K562 (cell line): ENCODE measurements around the gene RBM4B. TPM values are rescaled to one million over a fixed set of nuclear protein-coding genes. Genes with fewer than 3 reads are reported as not detected.
A peak's percentile ranks its signal among the peaks of the same experiment; 100 is the strongest.

Experiments
- C11orf30 ChIP-seq: fragments of 450-650 bp; IDR thresholded peaks from 2 replicates; pipeline ENCODE4 v1.6.1; 2016; ENCODE audit warnings: low read depth, mild to moderate bottlenecking
- CBX5 ChIP-seq: IDR thresholded peaks from 2 replicates; pipeline ENCODE4 v1.6.1; 2014; ENCODE audit warnings: low read depth, borderline replicate concordance
- CHCHD3 ChIP-seq: fragments of 250-450 bp; sonication (Bioruptor Pico); IDR thresholded peaks from 2 replicates; pipeline ENCODE4 v2.1.2; 2022; ENCODE audit warnings: mild to moderate bottlenecking
- ESRRA ChIP-seq: fragments of 450-650 bp; IDR thresholded peaks from 2 replicates; pipeline ENCODE4 v1.6.1; 2014; ENCODE audit warnings: low read depth, mild to moderate bottlenecking, moderate library complexity, borderline replicate concordance
- ESRRB ChIP-seq: fragments of 250-450 bp; sonication (Bioruptor Pico); IDR thresholded peaks from 2 replicates; pipeline ENCODE4 v1.5.0; 2020; ENCODE audit warnings: mild to moderate bottlenecking, moderate library complexity, borderline replicate concordance
- ETV5 ChIP-seq: sonication (generic); formaldehyde crosslinking; IDR thresholded peaks from 2 replicates; pipeline ENCODE4 v1.4.0; 2020; ENCODE audit warnings: low read depth, mild to moderate bottlenecking, missing genetic modification reagents
- HMGN3 ChIP-seq: IDR thresholded peaks from 2 replicates; pipeline ENCODE4 v1.6.1; 2011; ENCODE audit warnings: borderline replicate concordance, low read depth, mild to moderate bottlenecking, mixed read lengths, low read length; ENCODE audit not compliant: insufficient read length; ENCODE audit errors: extremely low read depth
- MEF2D ChIP-seq: conservative IDR thresholded peaks from 2 replicates; pipeline ENCODE4 v1.6.1; 2016; ENCODE audit warnings: low read depth, missing genetic modification characterization, missing compliant biosample characterization
- NFXL1 ChIP-seq: fragments of 450-650 bp; formaldehyde crosslinking; IDR thresholded peaks from 2 replicates; pipeline ENCODE4 v1.4.0; 2021; ENCODE audit warnings: mild to moderate bottlenecking
- NR0B1 ChIP-seq: fragments of 450-650 bp; IDR thresholded peaks from one replicate; pipeline ENCODE4 v1.6.1; 2018; ENCODE audit warnings: mild to moderate bottlenecking, moderate library complexity; ENCODE audit not compliant: partially characterized antibody
- SLC30A9 ChIP-seq: fragments of 250-450 bp; sonication (Bioruptor Pico); IDR thresholded peaks from 2 replicates; pipeline ENCODE4 v1.8.0; 2022; ENCODE audit warnings: mild to moderate bottlenecking, moderate library complexity
- SREBF2 ChIP-seq: sonication (generic); formaldehyde crosslinking; IDR thresholded peaks from 2 replicates; pipeline ENCODE4 v1.4.0; 2020; ENCODE audit warnings: mild to moderate bottlenecking, missing genetic modification reagents
- SRSF1 ChIP-seq: fragments of 200-400 bp; formaldehyde crosslinking; IDR thresholded peaks from 2 replicates; pipeline ENCODE4 v1.6.1; 2017; ENCODE audit warnings: mild to moderate bottlenecking, low read depth, low read length, moderate library complexity
- TGIF2 ChIP-seq: sonication (generic); formaldehyde crosslinking; IDR thresholded peaks from 2 replicates; pipeline ENCODE4 v1.8.1; 2022; ENCODE audit warnings: mild to moderate bottlenecking, missing genetic modification reagents, moderate library complexity
- U2AF1 ChIP-seq: fragments of 200-400 bp; formaldehyde crosslinking; optimal IDR thresholded peaks from 2 replicates; pipeline ENCODE3; 2017; ENCODE audit warnings: mild to moderate bottlenecking, low read depth, low read length, moderate library complexity
- YY1 ChIP-seq, 3 experiments: IDR thresholded peaks; 2 replicates each; pipeline ENCODE4 v1.6.1; 2011; ENCODE audit warnings: low read length in 2 of 3, mild to moderate bottlenecking in 2 of 3, moderate library complexity in 2 of 3, borderline replicate concordance in 1 of 3, control low read depth in 1 of 3, low read depth in 1 of 3; ENCODE audit not compliant: insufficient read depth in 3 of 3, insufficient replicate concordance in 2 of 3, control insufficient read depth in 1 of 3, insufficient read length in 1 of 3; ENCODE audit errors: extremely low read depth in 1 of 3
- ZBTB49 ChIP-seq: sonication (generic); formaldehyde crosslinking; IDR thresholded peaks from 2 replicates; pipeline ENCODE4 v1.8.0; 2022; ENCODE audit warnings: missing genetic modification reagents, mild to moderate bottlenecking, borderline replicate concordance
- ZC3H4 ChIP-seq: sonication (generic); formaldehyde crosslinking; IDR thresholded peaks from 2 replicates; pipeline ENCODE4 v1.9.0; 2021; ENCODE audit warnings: missing genetic modification reagents, borderline replicate concordance
- ZFX ChIP-seq: sonication (generic); formaldehyde crosslinking; IDR thresholded peaks from 2 replicates; pipeline ENCODE4 v1.8.0; 2022; ENCODE audit warnings: mild to moderate bottlenecking, missing genetic modification reagents, moderate library complexity
- ZNF655 ChIP-seq: fragments of 250-450 bp; sonication (Bioruptor Pico); IDR thresholded peaks from 2 replicates; pipeline ENCODE4 v1.5.0; 2021
- ZNF764 ChIP-seq: fragments of 250-450 bp; sonication (Bioruptor Pico); IDR thresholded peaks from 2 replicates; pipeline ENCODE4 v1.4.0; 2020; ENCODE audit warnings: low read depth, mild to moderate bottlenecking, moderate library complexity
- polyA plus RNA-seq, 8 experiments: library from polyadenylated mRNA; depleted of rRNA in 4 of 8; stranded (reverse) in 5 of 8; unstranded in 3 of 8; fragments of >200 nt; fragmentation: Nextera tagmentation in 2 of 8; fragmentation: Illumina TruSeq in 1 of 8; extraction: Ambion mirVana in 2 of 8; extraction: Trizol in 1 of 8; gene quantifications; 2 replicates each; pipeline versions ENCODE4 v1.2.1 to v1.2.3, GENCODE V29; 2011 to 2014; ENCODE audit warnings: inconsistent platforms in 1 of 8, missing spikeins in 1 of 8
- total RNA-seq, 7 experiments: library from RNA; depleted of rRNA in 6 of 7; stranded (reverse); fragments of >200 nt in 6 of 7; fragmentation: Illumina TruSeq in 2 of 7; extraction: Trizol in 2 of 7; gene quantifications; 2 replicates each; pipeline versions ENCODE4 v1.2.1 to v1.2.3, GENCODE V29; 2011 to 2021; ENCODE audit warnings: low replicate concordance in 1 of 7

Gene RBM4B
- total and polyA plus RNA-seq, 9 of the 15 experiments (the other 6 are each of a cell fraction or from before 2014, with no cell fraction given) = 14.6 to 39.9 (median 23.3) TPM

- TF ChIP-seq TGIF2 (CRISPR knock-in tag) (no peak), ZNF764 (no peak), SREBF2 (no peak), ZFX (CRISPR knock-in tag) (peak; percentile 85), YY1 (IDR thresholded peaks at IDR 0.05; ENCODE audit: borderline replicate concordance in 1 of 3, control insufficient read depth in 1 of 3, extremely low read depth in 1 of 3, insufficient read depth in 3 of 3, insufficient read length in 1 of 3, insufficient replicate concordance in 2 of 3, low read depth in 1 of 3, low read length in 2 of 3) (peak; percentile 73 to 95 (median 91)), ESRRB (CRISPR knock-in tag) (peak; percentile 26; the same call in 1 of the 2 replicates), MEF2D (tag) (0 out of 2 replicates have a peak, but pooled peaks have one; percentile 36), ETV5 (no peak; the same call in 1 of the 2 replicates), ZC3H4 (peak; percentile 64; the same call in 1 of the 2 replicates), NR0B1 (no peak), U2AF1 (no peak), NFXL1 (CRISPR knock-in tag) (no peak), C11orf30 (peak; percentile 46; the same call in 1 of the 2 replicates), ESRRA (peak; percentile 41; the same call in 1 of the 2 replicates), SRSF1 (no peak), HMGN3 (peak; percentile 61), ZNF655 (CRISPR knock-in tag) (no peak), CHCHD3 (CRISPR knock-in tag) (no peak), CBX5 (no peak), ZBTB49 (CRISPR knock-in tag) (peak; percentile 76; the same call in 1 of the 2 replicates), SLC30A9 (no peak)
Observed at GRCh38 chr11:66638177-66639065, 39.3 kb downstream of the RBM4B start, which contains the start of gene RBM4 (continued).
